ENCODE data around the gene OR2T27.
"Not testable (repeated sequence)": the region's sequence is repeated elsewhere in the genome, so short reads cannot be mapped to it uniquely, and the experiment has no call there.

Gene OR2T27, protein sequence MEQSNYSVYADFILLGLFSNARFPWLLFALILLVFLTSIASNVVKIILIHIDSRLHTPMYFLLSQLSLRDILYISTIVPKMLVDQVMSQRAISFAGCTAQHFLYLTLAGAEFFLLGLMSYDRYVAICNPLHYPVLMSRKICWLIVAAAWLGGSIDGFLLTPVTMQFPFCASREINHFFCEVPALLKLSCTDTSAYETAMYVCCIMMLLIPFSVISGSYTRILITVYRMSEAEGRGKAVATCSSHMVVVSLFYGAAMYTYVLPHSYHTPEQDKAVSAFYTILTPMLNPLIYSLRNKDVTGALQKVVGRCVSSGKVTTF

GRCh38 chr1:248655354-248655753 lies at the start of gene OR2T27:
Gene OR2T27, minus strand, starts transcription at chr1:248655528. Its CDS starts 4,644 bp downstream, at chr1:248650884.
- not testable (repeated sequence) for DNase-seq

DNA sequence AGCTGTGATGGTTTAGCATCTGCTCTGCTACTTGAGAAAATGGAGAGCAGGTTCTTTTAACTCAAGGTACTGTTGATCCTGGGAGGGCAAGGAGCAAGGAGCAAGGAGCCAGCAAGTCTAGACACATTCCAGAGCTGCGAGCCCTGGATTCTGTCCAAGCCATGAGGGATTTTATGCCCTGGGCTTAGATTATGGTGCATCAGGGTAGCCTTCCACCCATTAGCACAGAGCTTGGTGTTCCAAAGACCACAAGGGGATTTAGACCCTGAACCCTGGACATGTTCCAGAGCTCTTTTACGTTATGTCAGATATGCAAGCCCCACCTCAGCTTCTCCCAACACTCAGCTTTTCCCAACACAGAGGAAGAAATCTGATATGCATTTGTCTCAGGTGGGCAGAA lies 49.3 kb upstream of the OR2T27 start:
- peak; percentile 22 for DNase-seq

DNA sequence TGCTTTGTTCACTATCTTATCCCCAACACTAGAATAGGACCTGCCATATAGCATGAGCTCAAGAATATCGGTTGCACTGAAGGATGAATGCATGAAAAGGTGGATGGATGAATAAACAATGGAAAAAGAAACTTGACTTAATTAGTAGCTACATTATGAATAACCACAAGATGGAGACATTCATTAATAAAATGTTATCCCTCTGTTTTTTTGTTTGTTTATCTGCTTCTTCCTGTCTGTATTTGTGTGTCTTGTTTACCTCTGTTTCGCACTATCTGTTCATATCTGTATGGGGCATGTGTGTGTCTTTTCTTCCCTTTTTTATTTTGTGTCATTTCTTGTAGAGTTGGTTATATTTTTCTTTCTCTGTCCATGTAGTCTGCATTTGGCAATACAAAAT lies 48.3 kb upstream of the OR2T27 start:
- DNase-seq = no peak

- DNase-seq = no peak
Observed at GRCh38 chr1:248702714-248703113, 47.4 kb upstream of the OR2T27 start, which contains the start of gene OR14I1. Gene OR14I1, minus strand, starts transcription at chr1:248702766.

- DNase-seq = no peak
Observed at GRCh38 chr1:248699099-248699498, 43.8 kb upstream of the OR2T27 start.

DNA sequence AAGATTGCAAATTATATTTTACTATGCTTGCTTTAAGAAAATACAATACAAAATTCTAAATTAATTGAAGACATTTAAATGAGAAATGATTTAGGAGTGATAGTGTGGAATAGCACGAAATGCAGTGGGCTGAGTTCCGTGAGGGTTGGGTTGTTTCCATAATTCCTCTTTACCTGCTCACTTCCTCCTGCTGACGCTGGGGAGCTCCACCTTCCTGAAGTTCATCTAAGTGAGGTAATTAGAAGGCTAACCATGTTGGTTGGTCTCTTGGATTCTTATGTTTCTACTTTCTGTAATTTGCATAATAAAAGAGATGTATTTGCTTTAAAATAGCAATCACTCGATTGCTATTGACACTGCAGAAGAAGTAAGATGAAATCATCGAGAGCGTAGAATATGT lies 42.6 kb upstream of the OR2T27 start:
- no peak for DNase-seq

DNA sequence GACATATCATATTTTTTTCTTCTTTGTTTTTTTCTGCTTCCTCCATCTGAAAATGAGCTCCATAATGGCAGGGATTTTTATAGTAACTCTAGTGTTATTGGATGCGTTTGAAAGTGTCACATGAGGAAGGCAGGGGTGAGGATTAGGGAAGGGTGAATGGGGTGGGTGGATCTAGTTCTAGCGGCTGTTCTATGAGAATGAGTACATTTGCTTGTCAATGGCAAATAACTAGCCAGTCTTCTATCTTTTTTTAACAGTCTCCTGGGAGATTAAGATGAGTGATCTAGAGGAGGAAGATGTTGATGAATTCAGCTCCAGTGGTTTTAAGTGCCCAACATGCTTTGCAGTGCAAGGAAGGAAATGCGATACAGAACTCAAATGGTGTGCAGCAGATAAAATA lies 41.4 kb upstream of the OR2T27 start:
- no peak for DNase-seq

DNA sequence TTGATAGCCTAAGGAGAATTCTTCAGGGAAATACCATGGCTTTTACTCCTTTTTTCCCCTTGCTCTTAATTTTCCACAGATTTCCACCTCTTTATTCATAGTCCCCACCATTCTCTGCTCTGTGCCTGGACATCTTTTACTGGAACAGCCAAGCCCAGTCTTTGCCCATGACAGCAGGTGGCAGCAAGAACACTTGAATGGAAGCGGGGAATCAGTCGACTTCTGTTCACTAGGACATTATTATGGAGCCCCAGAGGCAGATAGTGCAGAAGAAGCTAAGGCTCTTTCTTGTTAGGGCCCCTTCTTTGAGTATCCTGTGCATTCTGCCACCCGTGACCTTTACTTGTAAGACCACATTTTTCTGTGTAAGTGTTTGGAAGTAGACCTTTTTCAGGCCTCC lies 40.9 kb upstream of the OR2T27 start:
- DNase-seq = peak; percentile 36

GRCh38 chr1:248695451-248696132 lies 40.3 kb upstream of the OR2T27 start:
- DNase-seq = no peak

DNA sequence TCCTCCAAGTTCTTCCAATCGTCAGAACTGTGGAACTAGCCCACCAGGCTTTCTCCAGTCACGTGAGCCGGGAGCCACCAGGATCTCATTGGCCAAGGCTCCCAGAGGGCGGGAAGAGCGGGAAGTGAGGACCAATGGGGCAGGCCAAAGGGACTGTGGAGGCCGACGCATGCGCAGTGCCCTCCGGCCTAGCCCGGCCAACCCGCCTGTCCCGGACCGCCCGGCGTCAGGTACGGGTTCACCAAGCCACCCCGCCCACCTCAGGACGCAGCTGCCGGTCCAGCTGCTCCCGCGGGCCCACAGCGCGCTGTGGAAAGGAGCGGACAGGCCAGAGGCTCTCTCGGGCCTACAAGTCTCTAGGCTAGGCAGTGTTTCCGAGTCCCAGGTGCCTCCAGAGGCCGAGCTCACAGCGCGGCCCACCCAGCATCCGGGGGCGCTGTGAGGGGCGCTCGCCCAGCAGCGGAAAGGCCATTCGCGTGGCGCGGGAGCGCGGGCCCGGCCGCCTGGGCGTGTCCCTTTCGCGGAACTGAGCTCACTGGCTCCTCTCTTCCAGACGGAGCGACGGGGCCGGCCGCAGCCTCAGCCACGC lies 36.3 kb upstream of the OR2T27 start:
- peak; percentile 15 for DNase-seq

DNA sequence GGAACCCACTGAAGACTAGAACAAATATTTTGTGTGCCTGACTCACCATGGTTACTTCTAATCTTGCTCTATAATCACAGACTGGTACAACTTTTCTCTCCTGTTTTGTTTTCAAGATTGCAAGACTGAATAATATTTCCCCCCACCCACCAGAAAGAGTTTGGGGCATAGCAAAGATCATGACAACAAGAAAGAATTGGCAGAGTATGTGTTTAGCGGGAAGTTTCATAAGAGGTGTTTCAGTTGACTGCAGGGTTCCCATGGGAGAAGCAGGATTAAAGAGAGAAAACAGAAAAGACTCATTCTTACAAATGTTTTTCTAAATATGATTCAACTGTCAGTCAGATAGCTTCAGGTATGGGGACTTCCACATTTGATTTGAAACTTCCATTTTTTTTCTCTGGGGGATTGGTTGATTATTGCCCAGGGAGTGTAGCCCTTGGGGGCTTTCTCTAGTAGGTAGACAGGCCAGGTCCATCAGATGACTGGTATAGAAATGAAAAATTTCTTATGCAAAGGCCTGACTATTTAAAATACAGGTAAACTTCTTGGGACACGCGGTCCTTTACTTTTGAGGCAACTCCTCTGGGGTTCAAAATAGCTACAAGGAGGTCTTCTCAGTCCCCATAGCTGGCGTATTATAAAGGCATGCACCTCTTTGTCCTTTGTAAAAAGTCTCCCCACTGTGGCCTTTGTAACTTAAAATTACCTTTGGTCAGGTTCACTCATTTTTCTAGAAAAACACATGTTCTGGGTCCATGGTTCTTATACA lies 33.4 kb upstream of the OR2T27 start:
- no peak for DNase-seq

DNA sequence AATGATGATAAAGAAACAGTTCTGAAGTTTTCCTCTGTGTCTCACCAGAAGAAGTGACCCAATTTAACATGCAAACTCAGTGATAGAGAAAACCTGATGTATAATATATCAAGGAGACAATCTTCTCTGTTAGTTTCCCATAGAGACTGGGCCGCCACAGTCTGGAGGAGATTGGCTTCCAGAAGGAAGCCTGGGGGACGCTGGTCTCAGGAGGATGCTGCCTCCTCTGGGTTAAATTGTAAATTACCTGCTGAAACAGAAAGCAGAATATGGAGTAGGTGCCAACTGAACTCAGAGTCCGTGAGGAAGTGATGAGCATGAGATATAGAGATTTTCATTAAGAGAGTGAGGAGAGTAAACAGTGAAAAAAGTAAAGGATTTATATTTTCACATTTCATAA lies 31.5 kb upstream of the OR2T27 start:
- DNase-seq = peak; percentile 20

- peak; percentile 49 for DNase-seq
Observed at GRCh38 chr1:248681651-248682050, 26.3 kb upstream of the OR2T27 start.

GRCh38 chr1:248670003-248670402 lies 14.7 kb upstream of the OR2T27 start:
- DNase-seq = peak; percentile 16

- not testable (repeated sequence) for DNase-seq
Observed at GRCh38 chr1:248663453-248664328, 8.4 kb upstream of the OR2T27 start.

DNA sequence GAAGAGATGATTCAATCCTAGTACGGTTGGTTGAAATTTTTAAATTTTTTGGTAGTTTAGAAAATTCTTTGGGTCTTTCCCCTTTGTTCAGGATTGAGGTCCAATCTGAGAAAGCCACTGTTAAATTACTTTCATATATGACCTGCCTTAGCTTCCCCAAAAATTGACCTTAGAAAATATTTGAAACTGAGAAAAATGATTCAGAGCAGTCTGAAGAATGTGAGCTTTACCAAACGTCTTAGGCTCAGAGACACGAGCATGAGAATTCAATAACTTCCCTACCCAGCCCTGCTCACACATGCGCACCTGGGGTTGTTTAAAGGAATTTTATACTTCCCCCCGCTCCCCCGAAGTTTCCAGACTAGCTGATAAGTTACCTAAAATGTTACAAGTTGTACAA lies 1.5 kb upstream of the OR2T27 start:
- DNase-seq = not testable (repeated sequence)

DNA sequence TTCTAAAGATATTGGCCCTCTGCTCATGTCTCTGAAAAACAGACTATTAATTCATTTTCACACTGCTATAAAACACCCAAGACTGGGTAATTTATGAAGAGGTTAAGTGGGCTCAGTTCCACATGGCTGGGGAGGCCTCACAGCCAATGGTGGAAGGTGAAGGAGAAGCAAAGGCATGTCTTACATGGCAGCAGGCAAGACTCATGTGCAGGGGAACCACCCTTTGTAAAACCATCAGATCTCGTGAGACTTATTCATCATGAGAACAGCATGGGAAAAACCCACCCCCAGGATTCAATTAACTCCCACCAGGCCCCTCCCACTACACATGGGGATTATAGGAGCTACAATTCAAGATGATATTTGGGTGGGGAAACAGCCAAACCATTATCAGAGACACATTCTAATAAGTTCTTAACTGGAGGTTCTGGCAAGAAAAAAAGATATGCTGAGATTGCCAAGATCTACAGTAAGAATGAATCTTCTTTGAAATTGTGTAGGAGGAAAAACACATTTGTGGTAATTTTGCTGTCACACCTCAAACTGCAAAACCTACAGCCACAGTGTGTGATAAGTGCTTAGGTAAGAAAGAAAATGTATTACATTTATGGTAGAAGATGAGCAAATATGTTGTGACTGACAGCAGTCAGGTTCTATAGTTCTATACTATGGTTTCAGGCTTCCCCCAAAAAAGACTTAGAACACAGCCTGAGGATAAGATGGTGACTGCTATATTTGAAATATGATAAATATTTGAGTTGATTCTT lies 6.4 kb downstream of the OR2T27 start:
- DNase-seq = not testable (repeated sequence)

DNA sequence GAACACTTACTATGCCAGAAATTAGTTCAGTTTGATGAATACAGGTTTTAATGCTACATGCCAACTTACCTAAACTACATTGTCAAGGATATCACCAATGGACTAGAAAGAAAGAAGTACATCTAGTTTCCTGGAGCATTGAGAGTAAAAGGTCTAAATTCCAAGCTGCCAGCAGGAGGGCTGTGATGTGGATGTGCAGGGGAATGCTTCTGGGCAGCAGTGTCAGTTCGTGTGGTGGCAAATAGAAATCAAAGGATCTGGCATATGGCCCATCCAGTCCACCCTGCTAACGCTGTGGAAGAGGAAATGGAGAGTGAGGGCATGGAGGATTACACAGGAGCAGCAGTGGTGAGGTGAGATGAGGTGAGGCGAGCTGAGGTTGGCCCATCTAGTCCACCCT lies 10.2 kb downstream of the OR2T27 start, which contains the start of gene OR2T35:
OR2T35 (minus strand) TSS at position 101 of the 400 bp plus-strand sequence. CDS start 6,020 bp downstream, outside the sequence.
- DNase-seq = not testable (repeated sequence)

GRCh38 chr1:248642971-248643651 lies 12.2 kb downstream of the OR2T27 start:
- not testable (repeated sequence) for DNase-seq

DNA sequence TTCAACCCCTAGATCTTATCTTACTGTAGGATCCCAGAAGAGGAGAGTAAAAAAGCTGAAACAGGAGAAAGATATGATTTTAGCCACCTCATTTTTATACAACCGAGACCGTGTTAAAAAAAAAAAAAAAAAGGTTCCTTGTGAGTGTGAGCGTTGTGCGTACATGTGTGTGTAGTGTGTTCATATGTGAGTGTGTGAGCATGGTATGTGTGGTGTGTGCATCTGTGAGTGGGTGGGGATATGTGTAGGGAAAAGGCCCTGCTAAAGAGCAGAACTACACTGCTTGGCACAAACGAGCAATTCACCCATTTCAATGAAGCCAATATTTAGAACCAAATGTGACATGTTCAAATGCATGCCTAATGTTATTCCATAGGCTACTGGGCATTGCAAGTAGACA lies 13.7 kb downstream of the OR2T27 start:
- DNase-seq = not testable (repeated sequence)

DNA sequence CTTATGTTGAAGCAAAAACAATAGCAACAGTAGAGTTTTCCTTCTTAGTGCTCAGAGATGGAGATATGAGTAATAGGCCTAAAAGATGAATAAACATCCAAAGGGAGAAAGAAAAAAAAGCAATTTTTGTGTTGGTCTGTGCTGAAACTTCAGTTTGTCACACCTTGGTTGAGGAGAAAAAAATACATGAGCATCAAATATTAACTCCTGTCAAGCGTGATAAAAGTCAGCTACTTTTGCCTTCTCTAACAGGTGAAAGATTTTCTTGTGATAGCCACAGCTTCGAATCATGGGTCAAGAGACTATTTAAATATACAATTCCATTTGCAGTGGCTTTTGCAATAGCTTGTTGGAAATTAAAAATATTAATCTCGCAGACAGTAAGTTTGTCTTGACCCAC lies 14.4 kb downstream of the OR2T27 start:
- DNase-seq = not testable (repeated sequence)

Measured in NCI-H82 (cell line).